PC-3 (cell line): Measurements from ENCODE around the gene AGPAT4. TPM values are rescaled to one million over a fixed set of nuclear protein-coding genes. Genes with fewer than 3 reads are reported as not detected.

ENCODE experiments used
- ATAC-seq: fragments of 200-7000 bp; cut with Tn5 transposase; 2 replicates; pipeline ENCODE4 v1.9.1; 2020; ENCODE audit warnings: mild to moderate bottlenecking, moderate library complexity
- BruUV-seq: library from RNA; stranded (reverse); fragments of 400-500 nt; replicated peaks from 2 replicates; lab custom pipeline; 2021; lab: Mats Ljungman, UMichigan
- CTCF ChIA-PET: fragments of 300-600 bp; sonication (Branson Sonifier 250); formaldehyde crosslinking; loops from one replicate; lab custom pipeline; 2022; ENCODE audit warnings: antibody characterized with exemption; lab: Charles Lee
- POLR2A ChIA-PET: fragments of 300-600 bp; sonication (Branson Sonifier 250); formaldehyde crosslinking; loops from one replicate; lab custom pipeline; 2022; ENCODE audit warnings: antibody characterized with exemption; ENCODE audit not compliant: unreplicated experiment; lab: Charles Lee
- DNase-seq: peaks from one replicate; pipeline ENCODE4 v3.0.0-alpha.2; 2015
- H2AFZ ChIP-seq: fragments of 300-600 bp; sonication (generic); 2 replicates; pipeline ENCODE4 v1.6.0; 2016; ENCODE audit warnings: antibody characterized with exemption, low read length
- H3F3A ChIP-seq: fragments of 300-600 bp; sonication (generic); one replicate; pipeline ENCODE4 v1.6.0; 2017; ENCODE audit warnings: antibody characterized with exemption, low read length, control low read depth, mild to moderate bottlenecking; ENCODE audit not compliant: unreplicated experiment
- H3K27ac ChIP-seq: fragments of 300-600 bp; sonication (generic); 2 replicates; pipeline ENCODE4 v1.5.1; 2016; ENCODE audit warnings: mild to moderate bottlenecking, low read length
- H3K27me3 ChIP-seq: fragments of 300-600 bp; sonication (generic); 2 replicates; pipeline ENCODE4 v1.6.1; 2016; ENCODE audit warnings: low read length, mixed read lengths
- H3K36me3 ChIP-seq: fragments of 300-600 bp; sonication (generic); 2 replicates; pipeline ENCODE4 v1.6.1; 2016; ENCODE audit warnings: low read depth, mixed run types, low read length, mixed read lengths
- H3K4me1 ChIP-seq: fragments of 300-600 bp; sonication (generic); 2 replicates; pipeline ENCODE4 v1.5.1; 2016; ENCODE audit warnings: low read length; ENCODE audit not compliant: insufficient read depth
- H3K4me2 ChIP-seq: fragments of 300-600 bp; sonication (generic); 2 replicates; pipeline ENCODE4 v1.6.0; 2016; ENCODE audit warnings: low read length
- H3K4me3 ChIP-seq: fragments of 300-600 bp; sonication (generic); 2 replicates; pipeline ENCODE4 v1.5.1; 2016; ENCODE audit warnings: mild to moderate bottlenecking, low read length, mixed read lengths
- H3K79me2 ChIP-seq: fragments of 300-600 bp; sonication (generic); 2 replicates; pipeline ENCODE4 v1.6.1; 2017; ENCODE audit warnings: low read length, mixed read lengths
- H3K9ac ChIP-seq: fragments of 300-600 bp; sonication (generic); 2 replicates; pipeline ENCODE4 v1.6.0; 2016; ENCODE audit warnings: mild to moderate bottlenecking, low read length
- H3K9me2 ChIP-seq: fragments of 300-600 bp; sonication (generic); replicated peaks from 2 replicates; pipeline ENCODE4 v1.6.1; 2016; ENCODE audit warnings: mixed run types, low read length, mixed read lengths
- H3K9me3 ChIP-seq: fragments of 300-600 bp; sonication (generic); 2 replicates; pipeline ENCODE4 v1.6.1; 2016; ENCODE audit warnings: low read length, mixed read lengths
- H4K20me1 ChIP-seq: fragments of 300-600 bp; sonication (generic); 2 replicates; pipeline ENCODE4 v1.6.1; 2016; ENCODE audit warnings: low read length, mixed read lengths
- CTCF ChIP-seq: fragments of 300-600 bp; sonication (generic); conservative IDR thresholded peaks from 2 replicates; pipeline ENCODE4 v1.5.1; 2017; ENCODE audit warnings: antibody characterized with exemption, low read depth, mild to moderate bottlenecking, low read length
- EZH2 ChIP-seq: fragments of 300-600 bp; sonication (generic); IDR thresholded peaks from one replicate; pipeline ENCODE4 v1.6.1; 2017; ENCODE audit warnings: antibody characterized with exemption, mild to moderate bottlenecking, low read length; ENCODE audit not compliant: unreplicated experiment
- EZH2phosphoT487 ChIP-seq: fragments of 300-600 bp; sonication (generic); IDR thresholded peaks from 2 replicates; pipeline ENCODE4 v1.6.1; 2018; ENCODE audit warnings: mild to moderate bottlenecking, antibody characterized with exemption, low read length, borderline replicate concordance
- intact Hi-C: fragments of 100-400 bp; cut with micrococcal nuclease; formaldehyde crosslinking; loops from 2 replicates; pipeline ENCODE4 v1.9.0; 2023
- total RNA-seq: library from RNA; depleted of rRNA; stranded (reverse); fragments of >200 nt; gene quantifications from 2 replicates; pipeline ENCODE4 v1.2.3, GENCODE V29; 2014

Gene AGPAT4
- total RNA-seq, 1 experiment from 2014 or later = 3.8 TPM

GRCh38 chr6:161133963-161134362, 139.9 kb downstream of the AGPAT4 start:
- peak overlapping the region; percentile 87 for H3K27ac ChIP-seq
- H3K4me2 ChIP-seq = no peak overlapping the region
- peak overlapping the region; percentile 64 for H3K9ac ChIP-seq
- ATAC-seq (no peak), DNase-seq (no peak)
- TF ChIP-seq CTCF (no peak), EZH2 (no peak), EZH2phosphoT487 (no peak)
- no peaks in the 10 kb centered on the region for H3K27me3 ChIP-seq
- peaks cover 30% of the 10 kb centered on the region for H3K4me1 ChIP-seq
- no peak overlapping the region for H3K4me3 ChIP-seq
- H3K36me3 ChIP-seq = no peaks in the 10 kb centered on the region
- no TSS peak for BruUV-seq
- intact Hi-C loops = loop anchor here (10.0 kb wide), 1 partner anchor 139 kb away; the partner anchor contains the start of gene MAP3K4
- no peaks in the 10 kb centered on the region for H3K9me3 ChIP-seq
- no peak overlapping the region for H2AFZ ChIP-seq
- ChIA-PET CTCF (no interaction called here), POLR2A (no interaction called here)
- H4K20me1 ChIP-seq = no peaks in the 10 kb centered on the region
- H3F3A ChIP-seq = no peaks in the 10 kb centered on the region
- H3K9me2 ChIP-seq = no peaks in the 10 kb centered on the region
- no peaks in the 10 kb centered on the region for H3K79me2 ChIP-seq

- no TSS peak for BruUV-seq
Observed at GRCh38 chr6:161132384-161132783, 141.5 kb downstream of the AGPAT4 start.

More at GRCh38 chr6:161132384-161132783, 141.5 kb downstream of the AGPAT4 start:
- H3K36me3 ChIP-seq = no peaks in the 10 kb centered on the region
- ChIA-PET POLR2A (no interaction called here), CTCF (interaction anchor here (0.5 kb wide), 1 partner anchor 260 kb away, joined by 4 read pairs; no protein-coding TSS in a partner anchor)
- H2AFZ ChIP-seq = no peak overlapping the region
- H3K27ac ChIP-seq = no peak overlapping the region
- H3F3A ChIP-seq = no peaks in the 10 kb centered on the region
- H3K9ac ChIP-seq = no peak overlapping the region
- no peak overlapping the region for H3K4me2 ChIP-seq
- H3K27me3 ChIP-seq = no peaks in the 10 kb centered on the region
- TF ChIP-seq CTCF (no peak), EZH2 (no peak), EZH2phosphoT487 (no peak)
- no peaks in the 10 kb centered on the region for H3K9me3 ChIP-seq
- intact Hi-C loops = loop anchor here (10.0 kb wide), 1 partner anchor 138 kb away; the partner anchor contains the start of gene MAP3K4
- ATAC-seq (no peak), DNase-seq (no peak)
- peaks cover 32% of the 10 kb centered on the region for H3K4me1 ChIP-seq
- H3K79me2 ChIP-seq = no peaks in the 10 kb centered on the region
- H4K20me1 ChIP-seq = no peaks in the 10 kb centered on the region
- H3K9me2 ChIP-seq = no peaks in the 10 kb centered on the region
- H3K4me3 ChIP-seq = no peak overlapping the region
